Measurements from ENCODE around the gene SEC14L2. TPM values are rescaled to one million over a fixed set of nuclear protein-coding genes. Genes with fewer than 3 reads are reported as not detected.
A peak's percentile ranks its signal among the peaks of the same experiment; 100 is the strongest.

SEC14L2 gene
- total RNA-seq, 1 experiment from 2014 or later = 14.4 TPM

- no peaks in the 10 kb centered on the region for H3K27me3 ChIP-seq (replicated peaks; ENCODE audit: insufficient read depth, low read depth, low read length, poor library complexity)
- H3K4me1 ChIP-seq (ENCODE audit: insufficient read depth, low read length, poor library complexity, severe bottlenecking) = peaks cover 4% of the 10 kb centered on the region
- no peak overlapping the region for H3K4me3 ChIP-seq (ENCODE audit: low read depth, low read length, poor library complexity, severe bottlenecking)
- ChIA-PET POLR2A (ENCODE audit: low non-redundant PET) (no interaction called here), CTCF (interaction anchor here (0.6 kb wide), 1 partner anchor 768 kb away, joined by 4 read pairs; no protein-coding TSS in a partner anchor)
- TSS peak; percentile 44 for BruUV-seq (replicated peaks)
- H3K36me3 ChIP-seq (ENCODE audit: insufficient read depth, low read length, poor library complexity, severe bottlenecking) = no peaks in the 10 kb centered on the region
- DNase-seq (ENCODE audit: low spot score) = no peak
- no peaks in the 10 kb centered on the region for H3K9me3 ChIP-seq (ENCODE audit: low read depth, low read length, poor library complexity, severe bottlenecking)
- intact Hi-C loops (cut with micrococcal nuclease; ENCODE audit: unreplicated experiment) = loop anchor here (2.0 kb wide), 1 partner anchor 123 kb away; no protein-coding TSS in a partner anchor
- H3K27ac ChIP-seq (ENCODE audit: low read depth, low read length, poor library complexity, severe bottlenecking) = no peak overlapping the region
- no peak for TF ChIP-seq CTCF (conservative IDR thresholded peaks at IDR 0.05; ENCODE audit: low read depth, low read length)
- TF ChIP-seq EZH2 (IDR thresholded peaks at IDR 0.05; ENCODE audit: borderline replicate concordance, low read depth, low read length, poor library complexity, severe bottlenecking) = no peak
Measured at GRCh38 chr22:30385942-30386341, 10.9 kb upstream of the SEC14L2 start.

- no TSS peak for BruUV-seq (replicated peaks)
- Histone ChIP-seq H3K9me3 (ENCODE audit: low read depth, low read length, poor library complexity, severe bottlenecking) (no peaks in the 10 kb centered on the region), H3K4me3 (ENCODE audit: low read depth, low read length, poor library complexity, severe bottlenecking) (peak overlapping the region; percentile 58), H3K27me3 (replicated peaks; ENCODE audit: insufficient read depth, low read depth, low read length, poor library complexity) (no peaks in the 10 kb centered on the region), H3K27ac (ENCODE audit: low read depth, low read length, poor library complexity, severe bottlenecking) (peak overlapping the region; percentile 54), H3K4me1 (ENCODE audit: insufficient read depth, low read length, poor library complexity, severe bottlenecking) (peaks cover 4% of the 10 kb centered on the region), H3K36me3 (ENCODE audit: insufficient read depth, low read length, poor library complexity, severe bottlenecking) (no peaks in the 10 kb centered on the region)
- ChIA-PET POLR2A (ENCODE audit: low non-redundant PET) (no interaction called here), CTCF (no interaction called here)
- intact Hi-C loops (cut with micrococcal nuclease; ENCODE audit: unreplicated experiment) = loop anchor here (2.0 kb wide), 1 partner anchor 124 kb away; no protein-coding TSS in a partner anchor
- no peak for DNase-seq (ENCODE audit: low spot score)
- TF ChIP-seq CTCF (conservative IDR thresholded peaks at IDR 0.05; ENCODE audit: low read depth, low read length) (no peak), EZH2 (IDR thresholded peaks at IDR 0.05; ENCODE audit: borderline replicate concordance, low read depth, low read length, poor library complexity, severe bottlenecking) (no peak)
Measured at GRCh38 chr22:30386608-30386959, 10.2 kb upstream of the SEC14L2 start.

- Histone ChIP-seq H3K27ac (ENCODE audit: low read depth, low read length, poor library complexity, severe bottlenecking) (peak within 1 kb of the TSS; percentile 54), H3K4me1 (ENCODE audit: insufficient read depth, low read length, poor library complexity, severe bottlenecking) (peaks cover 4% of the 10 kb centered on the region), H3K4me3 (ENCODE audit: low read depth, low read length, poor library complexity, severe bottlenecking) (peak within 1 kb of the TSS; percentile 58), H3K27me3 (replicated peaks; ENCODE audit: insufficient read depth, low read depth, low read length, poor library complexity) (no peaks in the 10 kb centered on the region), H3K9me3 (ENCODE audit: low read depth, low read length, poor library complexity, severe bottlenecking) (no peaks in the 10 kb centered on the region), H3K36me3 (ENCODE audit: insufficient read depth, low read length, poor library complexity, severe bottlenecking) (no peaks in the 10 kb centered on the region)
- POLR2A ChIA-PET (ENCODE audit: low non-redundant PET) = no interaction called here
- TF ChIP-seq EZH2 (IDR thresholded peaks at IDR 0.05; ENCODE audit: borderline replicate concordance, low read depth, low read length, poor library complexity, severe bottlenecking) (no peak), CTCF (conservative IDR thresholded peaks at IDR 0.05; ENCODE audit: low read depth, low read length) (peak; percentile 88)
- peak; percentile 89 for DNase-seq (ENCODE audit: low spot score)
- intact Hi-C loops (cut with micrococcal nuclease; ENCODE audit: unreplicated experiment) = loop anchor here (2.0 kb wide), 1 partner anchor 124 kb away; no protein-coding TSS in a partner anchor
- CTCF ChIA-PET = interaction anchor here (0.6 to 1.2 kb wide), 14 partner anchors 9 to 717 kb away, joined by 3 to 11 read pairs (median 4); partner anchors contain the start of genes CASTOR1, CCDC157, SEC14L2 and SF3A1
- BruUV-seq (replicated peaks) = no TSS peak
Measured at GRCh38 chr22:30386960-30387827, 9.6 kb upstream of the SEC14L2 start, which contains the start of gene RNF215. Gene RNF215 (minus strand): TSS chr22:30387411. CDS start chr22:30387313, 98 bp downstream.
